ENCODE measurements around the gene SIGLEC10.

Gene SIGLEC10

GRCh38 chr19:51367255-51367564, 50.2 kb downstream of the SIGLEC10 start:
- H2AFZ ChIP-seq (ENCODE audit: low read length) = no peak overlapping the region
- no peaks in the 10 kb centered on the region for H3K27me3 ChIP-seq (replicated peaks; ENCODE audit: insufficient read depth, low read length)
- DNase-seq = no peak
- no peaks in the 10 kb centered on the region for H3K4me1 ChIP-seq (ENCODE audit: low read length)
- H4K20me1 ChIP-seq (ENCODE audit: insufficient read depth, low read length) = no peaks in the 10 kb centered on the region
- H3K4me3 ChIP-seq (ENCODE audit: low read length) = no peak overlapping the region
- H3K9me2 ChIP-seq (replicated peaks; ENCODE audit: insufficient read depth, low read length) = no peaks in the 10 kb centered on the region
- H3K36me3 ChIP-seq (replicated peaks; ENCODE audit: insufficient read depth, low read length) = no peaks in the 10 kb centered on the region
- no peaks in the 10 kb centered on the region for H3F3A ChIP-seq (ENCODE audit: insufficient read depth, low read length)
- H3K27ac ChIP-seq (ENCODE audit: low read length) = no peak overlapping the region
- no peak overlapping the region for H3K4me2 ChIP-seq (ENCODE audit: low read depth, low read length)
- H3K79me2 ChIP-seq (ENCODE audit: low read length) = no peaks in the 10 kb centered on the region
- no peak overlapping the region for H3K9ac ChIP-seq (ENCODE audit: low read length)
- H3K9me3 ChIP-seq (replicated peaks; ENCODE audit: insufficient read depth, low read length) = no peaks in the 10 kb centered on the region
- no peak for TF ChIP-seq CTCF (IDR thresholded peaks at IDR 0.05; ENCODE audit: low read length)
- no peak for TF ChIP-seq EZH2phosphoT487 (IDR thresholded peaks at IDR 0.05; ENCODE audit: low read length)
- TF ChIP-seq EZH2 (optimal IDR thresholded peaks at IDR 0.05; ENCODE audit: low read depth, low read length) = no peak

GRCh38 chr19:51366389-51367254, 50.8 kb downstream of the SIGLEC10 start:
- no peak overlapping the region for H3K4me3 ChIP-seq (ENCODE audit: low read length)
- no peak overlapping the region for H2AFZ ChIP-seq (ENCODE audit: low read length)
- H3K9ac ChIP-seq (ENCODE audit: low read length) = no peak overlapping the region
- no peaks in the 10 kb centered on the region for H4K20me1 ChIP-seq (ENCODE audit: insufficient read depth, low read length)
- no peaks in the 10 kb centered on the region for H3K9me2 ChIP-seq (replicated peaks; ENCODE audit: insufficient read depth, low read length)
- DNase-seq = no peak
- H3K27ac ChIP-seq (ENCODE audit: low read length) = no peak overlapping the region
- no peaks in the 10 kb centered on the region for H3K4me1 ChIP-seq (ENCODE audit: low read length)
- no peaks in the 10 kb centered on the region for H3K9me3 ChIP-seq (replicated peaks; ENCODE audit: insufficient read depth, low read length)
- TF ChIP-seq CTCF (IDR thresholded peaks at IDR 0.05; ENCODE audit: low read length) (no peak), EZH2 (optimal IDR thresholded peaks at IDR 0.05; ENCODE audit: low read depth, low read length) (no peak), EZH2phosphoT487 (IDR thresholded peaks at IDR 0.05; ENCODE audit: low read length) (no peak)
- H3F3A ChIP-seq (ENCODE audit: insufficient read depth, low read length) = no peaks in the 10 kb centered on the region
- H3K79me2 ChIP-seq (ENCODE audit: low read length) = no peaks in the 10 kb centered on the region
- no peaks in the 10 kb centered on the region for H3K36me3 ChIP-seq (replicated peaks; ENCODE audit: insufficient read depth, low read length)
- H3K27me3 ChIP-seq (replicated peaks; ENCODE audit: insufficient read depth, low read length) = no peaks in the 10 kb centered on the region
- H3K4me2 ChIP-seq (ENCODE audit: low read depth, low read length) = no peak overlapping the region

- Histone ChIP-seq H3F3A (ENCODE audit: insufficient read depth, low read length) (no peaks in the 10 kb centered on the region), H3K9me2 (replicated peaks; ENCODE audit: insufficient read depth, low read length) (no peaks in the 10 kb centered on the region), H4K20me1 (ENCODE audit: insufficient read depth, low read length) (no peaks in the 10 kb centered on the region), H2AFZ (ENCODE audit: low read length) (no peak within 1 kb of the TSS), H3K9me3 (replicated peaks; ENCODE audit: insufficient read depth, low read length) (no peaks in the 10 kb centered on the region), H3K79me2 (ENCODE audit: low read length) (no peaks in the 10 kb centered on the region), H3K4me1 (ENCODE audit: low read length) (no peaks in the 10 kb centered on the region), H3K27ac (ENCODE audit: low read length) (no peak within 1 kb of the TSS), H3K4me2 (ENCODE audit: low read depth, low read length) (no peak within 1 kb of the TSS), H3K4me3 (ENCODE audit: low read length) (no peak within 1 kb of the TSS), H3K9ac (ENCODE audit: low read length) (no peak within 1 kb of the TSS), H3K36me3 (replicated peaks; ENCODE audit: insufficient read depth, low read length) (no peaks in the 10 kb centered on the region), H3K27me3 (replicated peaks; ENCODE audit: insufficient read depth, low read length) (no peaks in the 10 kb centered on the region)
- TF ChIP-seq CTCF (IDR thresholded peaks at IDR 0.05; ENCODE audit: low read length) (no peak), EZH2 (optimal IDR thresholded peaks at IDR 0.05; ENCODE audit: low read depth, low read length) (no peak), EZH2phosphoT487 (IDR thresholded peaks at IDR 0.05; ENCODE audit: low read length) (no peak)
- DNase-seq = no peak
Observed at GRCh38 chr19:51365965-51366388, 51.5 kb downstream of the SIGLEC10 start, which contains the start of gene ETFB. ETFB (minus strand) TSS chr19:51366388; CDS start chr19:51366326, 62 bp downstream.
